BLaER1 treated with 17β-estradiol and CSF1 and Interleukin-3, amounts not matched to agents 10 nM and 100 nM (cell line): Measurements from ENCODE around the gene DCDC1.

ENCODE experiments used
- H3K27ac ChIP-seq, 11 experiments: shearing (Covaris generic); formaldehyde crosslinking; 2 replicates each; pipeline ENCODE4 v1.8.1; 2022
- H3K27me3 ChIP-seq, 11 experiments: shearing (Covaris generic); formaldehyde crosslinking; 2 replicates each; pipeline ENCODE4 v1.8.1; 2022
- H3K36me3 ChIP-seq, 11 experiments: shearing (Covaris generic); formaldehyde crosslinking; 2 replicates each; pipeline ENCODE4 v1.8.1; 2022
- H3K4me1 ChIP-seq, 10 experiments: shearing (Covaris generic); formaldehyde crosslinking; 2 replicates each; pipeline ENCODE4 v1.8.1; 2022
- H3K4me2 ChIP-seq, 11 experiments: shearing (Covaris generic); formaldehyde crosslinking; 2 replicates each; pipeline ENCODE4 v1.8.1; 2022
- H3K4me3 ChIP-seq, 10 experiments: shearing (Covaris generic); formaldehyde crosslinking; 2 replicates each; pipeline ENCODE4 v1.8.1; 2022
- H3K9ac ChIP-seq, 11 experiments: shearing (Covaris generic); formaldehyde crosslinking; 2 replicates each; pipeline ENCODE4 v1.8.1; 2022
- H3K9me3 ChIP-seq, 11 experiments: shearing (Covaris generic); formaldehyde crosslinking; replicated peaks in 1 of 11; 2 replicates each; pipeline ENCODE4 v1.8.1; 2022
- H4K20me1 ChIP-seq, 11 experiments: shearing (Covaris generic); formaldehyde crosslinking; 2 replicates each; pipeline ENCODE4 v1.8.1; 2022
- Cebpa-rat ChIP-seq, 11 experiments: shearing (Covaris generic); IDR thresholded peaks; 2 replicates each; pipeline ENCODE4 v1.8.1; 2022

Gene DCDC1

GRCh38 chr11:31369348-31370329 is at the start of gene DCDC1, which contains the start of gene DNAJC24:
DCDC1 (minus strand) TSS chr11:31369739; CDS start chr11:31328280, 41,459 bp downstream.
DNAJC24 (plus strand) TSS chr11:31369860; CDS start chr11:31370749, 889 bp downstream.
- Histone ChIP-seq H3K4me3 (peak within 1 kb of the TSS; percentile 72 to 88 (median 81)), H3K9ac (peak within 1 kb of the TSS; percentile 81 to 90 (median 85)), H4K20me1 (no peaks in the 10 kb centered on the region; a peak in 1 of 22 replicates), H3K27ac (peak within 1 kb of the TSS; percentile 64 to 85 (median 80)), H3K9me3 (no peaks in the 10 kb centered on the region), H3K36me3 (peaks cover 0 to 6% (median 0%) of the 10 kb centered on the region in 11 experiments; a peak in 5 of 22 replicates), H3K4me2 (peak within 1 kb of the TSS; percentile 81 to 90 (median 88)), H3K4me1 (peaks cover 7 to 23% (median 16%) of the 10 kb centered on the region in 10 experiments), H3K27me3 (no peaks in the 10 kb centered on the region)
- no peak for TF ChIP-seq Cebpa-rat (IDR thresholded peaks at IDR 0.05)

- Histone ChIP-seq H3K4me1 (no peaks in the 10 kb centered on the region), H3K27me3 (no peaks in the 10 kb centered on the region), H3K4me3 (no peak overlapping the region), H3K9ac (no peak overlapping the region), H3K36me3 (peaks cover 0 to 17% (median 3%) of the 10 kb centered on the region in 11 experiments; a peak in 8 of 22 replicates), H3K27ac (no peak overlapping the region), H3K9me3 (no peaks in the 10 kb centered on the region), H3K4me2 (no peak overlapping the region), H4K20me1 (no peaks in the 10 kb centered on the region)
- no peak for TF ChIP-seq Cebpa-rat (IDR thresholded peaks at IDR 0.05)
These were observed 49.6 kb upstream of the DCDC1 start for GRCh38 chr11:31419138-31419537.

GRCh38 chr11:31417816-31418215 is 48.3 kb upstream of the DCDC1 start:
- no peak overlapping the region for H3K27ac ChIP-seq
- no peak for TF ChIP-seq Cebpa-rat (IDR thresholded peaks at IDR 0.05)
- H4K20me1 ChIP-seq, result no peaks in the 10 kb centered on the region
- no peak overlapping the region for H3K4me2 ChIP-seq
- peaks cover 0 to 17% (median 3%) of the 10 kb centered on the region in 11 experiments; a peak in 8 of 22 replicates for H3K36me3 ChIP-seq
- H3K4me3 ChIP-seq, result no peak overlapping the region
- H3K9me3 ChIP-seq, result no peaks in the 10 kb centered on the region
- no peaks in the 10 kb centered on the region for H3K4me1 ChIP-seq
- no peaks in the 10 kb centered on the region for H3K27me3 ChIP-seq
- no peak overlapping the region for H3K9ac ChIP-seq

GRCh38 chr11:31417357-31417756 is 47.8 kb upstream of the DCDC1 start:
- Histone ChIP-seq H3K9me3 (no peaks in the 10 kb centered on the region), H4K20me1 (no peaks in the 10 kb centered on the region), H3K4me3 (no peak overlapping the region), H3K27me3 (no peaks in the 10 kb centered on the region), H3K27ac (no peak overlapping the region), H3K4me2 (no peak overlapping the region), H3K4me1 (no peaks in the 10 kb centered on the region), H3K9ac (no peak overlapping the region), H3K36me3 (peaks cover 0 to 17% (median 3%) of the 10 kb centered on the region in 11 experiments; a peak in 8 of 22 replicates)
- no peak for TF ChIP-seq Cebpa-rat (IDR thresholded peaks at IDR 0.05)

- Histone ChIP-seq H3K4me2 (no peak overlapping the region), H3K9ac (no peak overlapping the region), H3K36me3 (peaks cover 0 to 17% (median 3%) of the 10 kb centered on the region in 11 experiments; a peak in 8 of 22 replicates), H4K20me1 (no peaks in the 10 kb centered on the region), H3K27ac (no peak overlapping the region), H3K9me3 (no peaks in the 10 kb centered on the region), H3K4me3 (no peak overlapping the region), H3K27me3 (no peaks in the 10 kb centered on the region), H3K4me1 (no peaks in the 10 kb centered on the region)
- TF ChIP-seq Cebpa-rat (IDR thresholded peaks at IDR 0.05), result no peak
These were observed 45.9 kb upstream of the DCDC1 start for GRCh38 chr11:31415435-31415834.

- H4K20me1 ChIP-seq, result no peaks in the 10 kb centered on the region
- no peaks in the 10 kb centered on the region for H3K4me1 ChIP-seq
- H3K4me2 ChIP-seq, result no peak overlapping the region
- no peak overlapping the region for H3K27ac ChIP-seq
- H3K36me3 ChIP-seq, result peaks cover 0 to 17% (median 3%) of the 10 kb centered on the region in 11 experiments; a peak in 8 of 22 replicates
- H3K27me3 ChIP-seq, result no peaks in the 10 kb centered on the region
- H3K9me3 ChIP-seq, result no peaks in the 10 kb centered on the region
- H3K4me3 ChIP-seq, result no peak overlapping the region
- no peak for TF ChIP-seq Cebpa-rat (IDR thresholded peaks at IDR 0.05)
- no peak overlapping the region for H3K9ac ChIP-seq
These were observed 44.8 kb upstream of the DCDC1 start for GRCh38 chr11:31414338-31414737.

- H3K4me2 ChIP-seq, result no peak overlapping the region
These were observed 43.4 kb upstream of the DCDC1 start for GRCh38 chr11:31412946-31413345.

GRCh38 chr11:31408201-31408600 is 38.7 kb upstream of the DCDC1 start:
- Histone ChIP-seq H3K36me3 (peaks cover 0 to 5% (median 0%) of the 10 kb centered on the region in 11 experiments; a peak in 1 of 22 replicates), H3K4me1 (no peaks in the 10 kb centered on the region), H4K20me1 (no peaks in the 10 kb centered on the region), H3K27ac (no peak overlapping the region), H3K9ac (no peak overlapping the region), H3K9me3 (no peaks in the 10 kb centered on the region), H3K27me3 (no peaks in the 10 kb centered on the region), H3K4me3 (no peak overlapping the region), H3K4me2 (no peak overlapping the region)
- TF ChIP-seq Cebpa-rat (IDR thresholded peaks at IDR 0.05), result no peak

More at GRCh38 chr11:31412946-31413345, 43.4 kb upstream of the DCDC1 start:
- H3K4me3 ChIP-seq, result no peak overlapping the region
- H3K36me3 ChIP-seq, result peaks cover 0 to 17% (median 3%) of the 10 kb centered on the region in 11 experiments; a peak in 8 of 22 replicates
- H3K9me3 ChIP-seq, result no peaks in the 10 kb centered on the region
- H3K4me1 ChIP-seq, result no peaks in the 10 kb centered on the region
- H4K20me1 ChIP-seq, result no peaks in the 10 kb centered on the region
- H3K27ac ChIP-seq, result no peak overlapping the region
- TF ChIP-seq Cebpa-rat (IDR thresholded peaks at IDR 0.05), result no peak
- H3K9ac ChIP-seq, result no peak overlapping the region
- no peaks in the 10 kb centered on the region for H3K27me3 ChIP-seq

GRCh38 chr11:31404614-31405013 is 35.1 kb upstream of the DCDC1 start:
- H4K20me1 ChIP-seq, result no peaks in the 10 kb centered on the region
- H3K4me2 ChIP-seq, result no peak overlapping the region
- no peak overlapping the region for H3K9ac ChIP-seq
- H3K27ac ChIP-seq, result no peak overlapping the region
- peaks cover 0 to 8% (median 6%) of the 10 kb centered on the region in 11 experiments; a peak in 7 of 22 replicates for H3K9me3 ChIP-seq
- H3K4me1 ChIP-seq, result peaks cover 0 to 10% (median 0%) of the 10 kb centered on the region in 10 experiments; a peak in 4 of 20 replicates
- H3K4me3 ChIP-seq, result no peak overlapping the region
- TF ChIP-seq Cebpa-rat (IDR thresholded peaks at IDR 0.05), result no peak
- peaks cover 0 to 9% (median 0%) of the 10 kb centered on the region in 11 experiments; a peak in 4 of 22 replicates for H3K36me3 ChIP-seq
- H3K27me3 ChIP-seq, result no peaks in the 10 kb centered on the region
